ENCODE measurements around the gene INTS14.
"Not testable (repeated sequence)": the region's sequence is repeated elsewhere in the genome, so short reads cannot be mapped to it uniquely, and the experiment has no call there.

Gene INTS14

DNA sequence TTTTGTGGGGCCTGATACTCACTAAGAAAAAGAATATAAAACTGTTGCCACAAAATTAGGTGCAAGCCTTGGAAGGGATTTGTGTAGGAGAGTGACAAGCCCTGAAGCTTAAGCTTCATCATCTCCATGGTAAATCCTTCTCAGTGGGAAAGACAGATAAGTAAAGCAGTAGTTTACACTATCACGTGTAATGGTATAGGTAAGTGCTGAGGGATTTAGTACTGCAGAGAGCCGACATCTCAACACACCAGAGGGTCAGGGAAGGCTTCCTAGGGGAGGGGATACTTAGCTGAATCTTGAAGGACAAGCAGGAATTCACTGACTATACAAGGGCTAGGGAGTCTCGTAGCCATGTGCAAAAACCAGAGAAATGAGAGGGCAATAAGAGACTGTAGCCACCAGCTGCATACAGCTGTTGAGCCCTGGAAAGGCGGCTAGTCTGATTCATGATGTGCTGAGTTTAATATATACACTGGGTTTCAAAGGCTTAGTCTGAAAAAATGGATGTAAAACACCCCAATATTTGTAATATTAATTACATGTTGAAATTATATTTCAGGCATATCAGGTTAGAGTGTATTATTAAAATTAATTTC, 21.9 kb upstream of the INTS14 start:
- no peak for DNase-seq

DNA sequence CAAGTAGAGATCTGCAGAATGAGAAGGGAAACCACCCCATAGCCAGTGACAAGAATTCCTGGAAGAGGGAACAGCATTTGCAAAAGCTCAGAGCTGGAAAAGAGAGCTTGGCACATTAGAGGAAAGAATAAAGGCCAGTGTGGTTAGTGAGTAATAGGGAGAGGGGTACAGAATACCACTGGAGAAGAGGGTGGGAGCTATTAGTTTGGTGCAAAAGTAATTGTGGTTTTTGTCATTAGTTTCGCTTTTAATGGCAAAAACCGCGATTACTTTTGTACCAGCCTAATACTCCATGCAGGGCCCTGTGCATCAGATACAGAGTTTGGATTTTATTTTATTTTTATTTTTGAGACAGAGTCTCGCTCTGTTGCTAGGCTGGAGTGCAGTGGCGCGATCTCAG, 20.6 kb upstream of the INTS14 start:
- no peak for DNase-seq

DNA sequence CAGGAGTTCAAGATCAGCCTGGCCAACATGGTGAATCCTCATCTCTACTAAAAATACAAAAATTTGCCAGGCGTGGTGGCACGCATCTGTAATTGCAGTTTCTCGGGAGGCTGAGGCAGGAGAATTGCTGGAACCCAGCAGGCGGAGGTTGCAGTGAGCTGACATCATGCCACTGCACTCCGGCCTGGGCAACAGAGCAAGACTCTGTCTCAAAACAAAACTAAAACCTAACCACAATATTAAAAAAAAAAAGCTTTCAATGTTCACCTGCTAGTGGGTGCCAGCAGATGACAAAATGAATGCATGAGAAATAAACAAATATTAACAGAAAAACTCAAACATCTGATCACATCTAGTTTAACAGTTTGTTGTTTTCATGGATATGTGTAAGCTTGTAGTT, 19.8 kb upstream of the INTS14 start:
- no peak for DNase-seq

DNA sequence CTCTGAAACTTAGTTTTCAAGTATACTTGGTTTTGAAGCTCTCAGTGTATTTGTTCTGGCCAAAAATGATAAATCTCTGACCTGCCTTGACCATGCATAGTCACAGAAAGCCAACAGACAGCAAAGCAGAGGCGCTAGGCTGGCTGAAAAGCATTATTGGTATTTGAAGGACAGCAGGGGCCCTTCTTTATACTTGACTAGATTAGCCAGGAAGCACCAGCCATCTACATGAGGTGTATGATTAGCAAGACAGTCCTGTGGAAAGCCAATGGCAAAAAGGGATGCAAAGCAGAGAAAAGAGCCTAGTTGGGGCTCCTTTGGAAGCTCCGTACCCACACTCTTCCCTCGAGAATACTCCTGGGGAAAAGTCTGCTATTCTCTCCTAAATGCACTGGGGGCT, 18.6 kb upstream of the INTS14 start:
- DNase-seq = no peak

DNA sequence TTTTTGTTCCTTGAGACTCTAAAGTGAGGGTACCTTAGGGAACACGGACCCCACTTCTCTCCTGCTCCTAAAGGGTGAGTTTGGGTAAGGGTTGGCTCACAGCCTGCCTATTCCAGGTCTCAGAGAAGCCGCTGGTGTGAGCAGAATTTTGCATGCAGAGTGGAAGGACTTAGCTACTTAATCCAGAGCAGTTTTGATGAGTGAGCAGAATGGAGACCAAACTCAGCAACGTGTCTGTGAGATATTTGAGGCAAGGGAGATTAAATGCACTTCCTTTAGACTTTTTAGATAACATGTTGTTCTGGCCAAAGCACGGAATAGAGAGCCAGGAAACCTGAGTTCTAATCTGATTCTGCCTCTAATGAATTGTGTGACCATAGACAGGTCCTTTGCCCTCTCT, 15.9 kb upstream of the INTS14 start:
- no peak for DNase-seq

DNA sequence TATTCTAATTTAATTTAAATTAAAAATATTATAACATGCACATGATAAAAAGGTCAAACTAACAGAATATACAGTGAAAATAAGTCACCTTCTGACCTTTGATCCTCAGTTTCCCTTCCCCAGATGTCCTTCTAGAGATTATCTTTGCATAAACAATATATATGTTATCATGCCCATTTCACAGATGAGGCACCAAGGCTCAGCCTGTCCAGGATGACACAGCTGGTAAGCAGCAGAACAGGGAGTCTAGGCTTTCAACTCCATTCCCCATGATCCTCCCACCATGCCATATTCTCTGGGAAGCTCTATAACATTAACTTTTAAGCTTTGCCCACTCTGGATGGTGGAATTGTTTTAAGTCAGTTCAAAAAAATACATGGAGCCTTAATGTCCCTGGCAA, 12.2 kb upstream of the INTS14 start:
- no peak for DNase-seq

DNA sequence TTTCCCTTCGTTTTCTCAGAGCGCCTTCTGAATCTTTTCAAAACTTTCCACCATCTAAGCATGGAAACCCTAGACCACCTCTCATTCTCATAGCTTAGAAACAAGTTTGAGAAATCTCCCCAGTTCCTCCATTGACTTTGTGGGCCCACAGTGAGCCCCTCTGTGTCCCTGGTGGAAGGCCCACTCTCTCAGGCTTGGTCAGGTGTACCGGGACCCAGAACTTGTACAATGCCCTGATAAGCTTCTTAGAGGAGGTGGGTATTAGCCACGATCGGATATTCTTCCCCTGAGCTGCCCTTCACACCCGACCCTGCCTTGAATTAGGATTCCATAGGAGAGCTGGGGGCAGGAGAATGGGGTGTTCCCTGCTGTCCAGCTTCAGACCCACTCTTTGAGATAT, 10.7 kb upstream of the INTS14 start, which contains the start of gene SLC24A1:
Gene SLC24A1 (plus strand): TSS at position 301 of the 400 bp plus-strand sequence. CDS start 2,143 bp downstream, outside the sequence.
- no peak for DNase-seq

DNA sequence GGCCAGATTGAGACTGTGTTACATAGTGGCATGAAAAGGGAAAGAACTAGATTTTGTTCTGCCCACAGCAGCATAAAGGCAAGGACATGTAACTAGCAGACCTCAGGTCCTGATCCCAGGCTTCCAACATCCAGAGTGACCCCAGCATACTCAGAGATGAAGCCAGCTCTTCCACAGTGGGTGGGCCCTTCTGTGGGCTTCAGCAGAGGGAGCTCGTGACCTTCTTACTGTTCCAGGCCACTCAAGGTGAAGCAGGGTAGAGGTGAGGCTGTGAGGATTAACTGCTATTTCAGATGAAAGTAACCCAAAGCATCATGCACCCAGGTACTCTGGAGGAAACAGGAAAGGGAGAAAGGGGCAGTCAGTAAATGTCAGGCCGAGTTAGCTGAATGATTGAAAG, 9.9 kb upstream of the INTS14 start:
- no peak for DNase-seq

DNA sequence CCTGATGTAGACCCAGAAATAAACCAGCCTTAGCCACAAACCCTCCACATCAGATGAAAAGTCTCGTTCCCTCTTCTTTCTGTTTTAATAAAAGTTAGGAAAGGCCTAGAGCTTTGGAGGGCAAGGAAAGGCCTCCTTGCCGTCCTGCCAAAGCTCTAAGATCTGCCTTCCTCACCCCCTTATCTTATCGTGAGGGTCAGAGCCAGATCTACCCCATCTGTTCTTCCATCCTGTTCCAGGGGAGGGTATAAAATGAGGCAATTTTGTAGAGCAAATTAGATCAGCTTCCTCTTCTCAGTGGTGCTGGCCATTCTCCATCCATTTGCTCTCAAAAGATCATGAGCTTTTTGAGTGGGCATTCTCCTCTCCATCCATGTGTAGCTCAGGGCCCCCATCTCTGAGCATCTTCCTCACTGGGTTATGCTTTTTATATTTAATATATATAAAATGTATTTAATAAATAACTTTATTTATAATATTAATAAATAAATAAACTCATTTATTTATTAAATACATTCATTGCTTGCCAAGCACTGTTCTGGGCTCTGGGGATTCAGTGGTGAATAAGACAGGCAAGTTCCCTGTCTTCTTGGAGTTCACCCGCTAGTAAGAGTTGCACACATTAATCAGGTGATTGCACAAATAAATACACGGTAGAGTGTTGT, 8.8 kb upstream of the INTS14 start:
- no peak for DNase-seq

DNA sequence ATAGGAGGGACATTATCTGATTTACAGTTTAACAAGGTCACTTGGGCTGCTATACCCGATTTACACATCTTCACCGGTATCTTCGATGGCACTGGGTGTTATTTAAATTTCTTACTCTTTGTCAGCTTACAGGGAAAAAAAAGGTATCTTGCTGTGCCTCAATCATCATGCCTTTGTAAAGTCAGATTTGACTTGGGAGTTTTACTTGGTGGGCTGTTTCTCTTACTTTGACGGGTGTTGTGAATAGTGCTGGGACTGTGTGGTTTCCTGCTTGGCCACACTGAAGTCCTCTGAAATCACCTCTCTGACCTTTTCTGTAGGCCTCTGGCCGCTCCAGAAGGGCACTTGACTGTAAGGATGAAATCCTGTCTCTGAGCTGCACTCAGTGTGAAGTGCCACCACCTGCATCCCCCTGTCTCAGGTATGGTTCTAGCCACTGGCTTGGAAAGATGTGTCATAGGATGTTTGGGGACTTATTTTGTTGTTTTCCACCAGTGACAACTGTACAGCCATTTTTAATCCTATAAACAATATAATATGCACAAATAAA, 7.7 kb upstream of the INTS14 start:
- DNase-seq = no peak

DNA sequence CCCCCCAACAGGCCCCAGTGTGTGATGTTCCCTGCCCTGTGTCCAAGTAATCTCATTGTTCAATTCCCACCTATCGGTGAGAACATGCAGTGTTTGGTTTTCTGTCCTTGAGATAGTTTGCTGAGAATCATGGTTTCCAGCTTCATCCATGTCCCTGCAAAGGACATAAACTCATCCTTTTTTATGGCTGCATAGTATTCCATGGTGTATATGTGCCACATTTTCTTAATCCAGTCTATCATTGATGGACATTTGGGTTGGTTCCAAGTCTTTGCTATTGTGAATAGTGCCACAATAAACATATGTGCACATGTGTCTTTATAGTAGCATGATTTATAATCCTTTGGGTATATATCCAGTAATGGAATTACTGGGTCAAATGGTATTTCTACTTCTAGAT, 5.0 kb upstream of the INTS14 start:
- DNase-seq = not testable (repeated sequence)

DNA sequence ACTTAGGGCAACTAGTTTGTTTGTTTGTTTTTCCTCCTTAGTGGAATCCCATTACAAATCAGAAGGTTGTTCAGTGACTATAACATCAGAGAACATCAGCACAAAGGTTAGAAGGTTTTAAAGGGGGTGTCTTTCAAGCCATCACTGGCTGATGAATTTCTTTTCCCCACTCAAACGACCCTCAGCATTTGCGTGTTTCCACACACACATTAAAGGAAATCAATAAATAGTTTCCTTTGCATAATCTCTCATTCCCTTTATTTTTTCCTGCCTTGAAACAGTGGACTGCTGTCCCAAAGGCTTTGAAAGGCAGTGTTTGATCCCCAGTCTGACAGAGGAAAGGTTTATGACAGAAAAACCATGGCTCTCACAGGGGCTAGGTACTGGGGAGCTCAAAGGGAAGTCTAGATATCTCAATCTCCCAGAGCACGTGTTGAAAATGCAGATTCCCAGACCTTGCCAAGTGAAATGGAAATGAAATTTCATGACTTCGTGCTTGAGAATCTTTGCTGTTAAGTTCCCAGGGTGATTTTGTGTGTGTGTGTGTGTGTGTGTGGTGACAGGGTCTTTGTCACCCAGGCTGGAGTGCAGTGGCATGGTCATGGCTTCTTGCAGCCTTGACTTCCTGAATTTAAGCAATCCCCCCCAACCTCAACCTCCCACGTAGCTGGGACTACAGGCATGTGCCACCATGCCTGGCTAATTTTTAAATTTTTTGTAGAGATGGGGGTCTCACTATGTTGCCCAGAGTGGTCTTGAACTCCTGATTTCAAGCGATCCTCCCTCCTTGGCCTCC, 2.2 kb upstream of the INTS14 start:
- no peak for DNase-seq

DNA sequence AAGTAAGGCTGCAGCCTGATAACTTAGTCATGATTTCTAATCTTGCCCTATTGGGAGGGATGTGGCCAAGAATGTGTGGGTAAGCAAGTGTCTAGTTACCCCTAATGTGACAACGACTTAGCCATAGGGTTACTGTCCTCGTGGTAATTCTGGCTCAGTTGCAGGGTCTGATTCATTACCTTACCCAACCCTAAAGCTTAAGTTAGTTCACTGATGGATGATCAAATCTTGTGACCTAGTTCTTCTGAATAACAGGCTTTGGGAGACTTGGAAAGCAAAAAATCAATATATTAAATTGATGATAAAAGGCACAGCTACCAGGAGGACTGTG, 1.6 kb upstream of the INTS14 start:
- no peak for DNase-seq

DNA sequence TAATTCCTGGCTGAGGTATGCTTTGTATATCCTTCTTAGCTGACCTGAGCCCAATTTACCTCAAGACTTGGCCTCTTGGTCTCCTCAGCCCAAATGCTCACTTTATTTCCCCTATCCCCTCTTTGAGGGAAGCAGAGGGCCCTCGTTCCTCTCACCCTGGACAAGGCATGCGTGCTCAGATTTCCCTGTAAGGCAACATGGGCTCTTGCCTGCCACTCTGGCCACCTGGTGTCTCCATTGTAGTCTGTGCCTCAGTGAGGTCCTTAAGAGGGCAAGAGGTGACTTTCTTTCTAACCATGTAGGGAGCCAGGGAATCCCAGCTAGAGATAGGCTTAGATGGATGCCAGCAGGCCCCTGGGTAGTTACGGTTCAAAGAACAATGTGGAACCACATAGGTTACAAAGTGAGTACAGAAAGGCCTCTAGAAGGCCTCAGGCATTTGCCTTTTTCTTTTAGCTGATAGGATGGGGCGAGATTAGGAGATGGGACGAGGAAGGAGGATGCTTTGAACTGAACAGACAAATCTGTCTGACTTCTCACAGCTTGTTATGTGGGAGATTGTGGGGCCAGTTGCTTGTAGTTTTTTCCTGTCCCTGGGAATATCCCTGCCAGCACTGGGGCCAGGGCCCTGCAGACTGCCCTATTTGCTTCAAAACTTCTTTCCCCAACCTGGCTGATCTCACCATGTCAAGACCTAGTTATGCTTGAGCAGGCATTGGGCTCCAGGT, 1.1 kb upstream of the INTS14 start:
- DNase-seq = no peak

DNA sequence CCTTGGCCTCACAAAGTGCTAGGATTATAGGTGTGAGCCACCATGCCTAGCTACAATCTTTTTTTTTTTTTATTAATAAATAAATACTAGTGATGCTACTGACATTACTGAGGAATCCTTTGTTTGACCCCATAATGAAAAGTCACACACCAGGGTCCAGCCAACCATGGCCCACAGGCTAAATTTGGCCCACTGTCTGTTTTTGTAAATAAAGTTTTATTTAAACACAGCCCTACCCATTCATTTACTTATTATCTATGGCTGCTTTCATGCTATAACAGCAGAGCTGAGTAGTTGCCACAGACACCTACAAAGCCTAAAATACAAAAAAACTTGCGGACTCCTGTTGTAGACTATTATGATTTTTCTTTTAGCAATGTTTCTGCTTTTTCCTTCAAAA, 7.4 kb downstream of the INTS14 start:
- DNase-seq = no peak

DNA sequence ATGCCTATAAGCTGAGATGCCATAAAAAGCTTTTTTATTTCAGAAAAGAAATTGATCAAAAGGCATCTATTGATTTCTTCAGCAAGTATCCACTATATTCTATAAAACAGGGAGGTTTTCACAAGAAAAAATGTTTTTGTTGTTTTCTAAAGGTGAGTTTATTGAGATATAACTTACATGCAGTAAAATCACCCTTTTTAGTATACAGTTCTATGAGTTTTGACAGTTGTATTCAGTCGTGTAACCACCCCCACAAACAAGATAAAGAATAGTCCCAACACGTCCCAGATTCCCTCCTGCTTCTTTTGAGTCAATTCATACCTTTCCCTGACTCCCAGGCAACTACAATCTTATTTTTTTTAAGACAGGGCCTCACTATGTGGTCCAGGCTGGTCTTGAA, 7.8 kb downstream of the INTS14 start:
- no peak for DNase-seq

DNA sequence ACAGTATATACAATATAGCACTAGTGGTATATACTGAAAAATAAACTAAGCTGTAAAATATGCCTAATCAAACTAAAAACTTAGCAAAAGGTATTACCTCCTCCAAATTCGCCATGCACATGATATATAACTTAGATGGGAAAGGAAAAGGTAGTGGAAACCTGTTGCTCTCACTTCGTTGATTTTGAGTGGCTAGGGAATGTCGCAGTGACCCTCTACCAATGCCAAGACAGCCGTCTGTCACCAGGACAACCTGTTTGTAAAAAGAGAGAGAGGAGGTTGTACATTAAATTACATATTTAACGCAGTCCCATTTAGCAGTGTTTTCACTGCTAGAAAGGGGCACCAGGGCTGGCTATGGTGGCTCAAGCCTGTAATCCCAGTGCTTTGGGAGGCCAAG, 11.3 kb downstream of the INTS14 start:
- no peak for DNase-seq

DNA sequence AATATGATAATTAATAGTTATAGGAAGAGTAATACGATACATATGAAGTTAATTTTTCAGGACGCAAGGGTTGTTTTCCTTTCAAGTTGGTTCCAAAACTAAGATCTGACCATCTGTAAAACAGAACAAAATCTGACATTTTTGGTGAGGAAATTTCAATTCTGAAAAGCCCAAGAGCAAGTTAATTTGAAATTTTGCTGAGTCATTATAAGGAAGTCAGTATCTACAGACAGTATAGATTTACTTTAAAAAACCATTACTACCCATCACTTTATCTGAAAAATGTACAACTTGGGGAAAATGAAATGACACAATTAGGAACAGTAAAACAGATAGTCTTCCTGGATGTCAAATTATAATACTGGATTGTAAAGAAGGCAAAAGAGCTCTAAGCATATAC, 12.5 kb downstream of the INTS14 start:
- DNase-seq = no peak

DNA sequence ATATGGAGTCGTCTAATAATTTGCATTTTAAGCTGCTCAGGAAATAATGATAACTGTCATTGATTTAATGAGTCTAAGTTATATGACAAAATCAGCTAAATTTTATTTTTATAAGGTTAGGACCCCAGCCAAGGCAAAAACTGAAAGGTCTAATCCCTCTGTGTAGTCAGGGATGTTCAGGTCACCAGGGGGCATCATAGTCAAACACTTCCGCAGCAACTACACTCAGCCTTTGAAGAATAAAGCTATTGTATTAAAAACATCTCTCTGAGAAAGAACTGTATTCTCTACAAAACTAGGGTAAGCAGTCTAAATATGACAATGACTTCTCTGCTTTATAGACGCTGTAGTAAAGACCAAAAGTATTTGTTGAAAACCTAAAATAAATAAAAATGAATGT, 15.0 kb downstream of the INTS14 start:
- DNase-seq = no peak

DNA sequence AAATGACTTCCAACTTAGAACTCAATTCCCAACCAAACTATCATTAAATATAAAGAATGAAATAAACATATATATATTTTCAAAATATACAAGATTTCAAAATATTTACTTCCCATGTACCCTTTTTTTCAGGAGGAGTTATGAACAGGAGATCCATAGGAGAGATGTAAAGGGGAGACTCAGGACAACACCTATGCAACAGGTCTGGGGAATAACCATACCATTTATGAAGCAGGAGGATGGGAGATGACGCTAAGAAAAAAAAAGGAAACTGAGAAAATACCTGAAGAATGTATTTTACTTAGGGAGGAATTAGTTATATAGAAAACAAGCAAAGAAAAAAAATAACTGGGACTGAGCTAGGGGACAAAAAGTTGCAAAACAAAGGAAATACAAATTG, 23.8 kb downstream of the INTS14 start:
- DNase-seq = no peak

DNA sequence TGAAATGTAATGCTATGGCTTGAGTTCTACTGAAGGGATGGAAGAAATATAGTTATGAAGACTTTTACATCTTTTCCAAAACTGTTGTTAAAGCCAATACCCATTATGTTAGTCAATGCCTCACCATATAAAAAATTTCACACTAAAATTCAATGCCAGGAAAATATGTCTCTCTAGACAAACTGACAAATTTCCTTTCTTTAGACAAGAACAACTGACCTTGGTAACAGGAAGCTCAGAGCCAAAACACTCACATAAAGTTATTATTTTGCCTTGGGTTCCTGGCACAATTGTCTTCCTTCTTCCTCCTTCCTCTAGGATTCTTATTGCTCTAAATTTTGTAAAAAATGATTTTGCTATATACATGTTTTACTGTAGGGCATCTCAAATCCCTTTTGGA, 26.7 kb downstream of the INTS14 start:
- no peak for DNase-seq

DNA sequence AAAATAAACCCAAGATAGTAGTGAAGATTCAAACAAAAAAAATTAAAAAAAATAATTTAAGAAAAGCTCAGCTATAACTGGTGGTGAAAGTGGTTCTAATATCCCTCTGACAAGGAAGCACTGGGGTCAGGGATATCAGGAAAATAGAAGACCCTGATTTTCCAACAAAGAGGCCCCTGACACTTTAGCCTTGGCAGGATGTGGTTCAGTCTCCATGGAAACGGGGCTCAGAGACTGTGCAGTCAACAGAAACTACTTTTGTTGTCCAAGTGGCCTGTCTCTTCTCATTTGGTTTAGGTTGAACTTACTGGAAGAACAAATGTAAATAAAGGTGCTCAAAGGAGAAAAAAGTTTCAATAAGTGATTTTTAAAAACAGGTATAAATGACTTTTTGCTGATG, 27.2 kb downstream of the INTS14 start:
- no peak for DNase-seq

DNA sequence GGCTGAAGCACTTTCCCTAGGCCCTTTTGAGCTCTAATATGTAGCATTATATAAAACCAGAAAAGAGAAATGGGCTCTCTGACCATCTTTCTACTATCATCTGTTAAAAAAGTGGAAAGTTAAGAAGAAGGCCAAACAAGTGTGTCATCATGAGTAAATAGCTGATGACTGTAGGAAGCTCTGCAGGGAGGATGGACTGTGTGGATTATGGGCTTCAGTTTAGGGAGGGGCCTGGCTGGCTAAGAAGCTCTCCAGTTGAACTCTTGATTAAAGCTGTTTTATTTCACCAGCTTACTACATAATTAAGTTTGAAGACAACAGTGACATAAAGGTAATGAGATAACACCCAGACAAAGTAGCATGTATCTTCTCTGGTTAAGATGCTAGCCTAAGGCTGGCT, 30.6 kb downstream of the INTS14 start:
- no peak for DNase-seq

Data from right kidney (tissue), 1 donor.